ENCODE measurements around the gene RNF223. TPM values are rescaled to one million over a fixed set of nuclear protein-coding genes. Genes with fewer than 3 reads are reported as not detected.

RNF223 gene
- total RNA-seq, 1 experiment from 2014 or later = 6.3 TPM

GRCh38 chr1:1071486-1072298, 2.4 kb downstream of the RNF223 start:
- TF ChIP-seq ZNF274 (IDR thresholded peaks at IDR 0.05; ENCODE audit: low read depth, low read length) (no peak), EZH2 (IDR thresholded peaks at IDR 0.05) (no peak), EZH2phosphoT487 (IDR thresholded peaks at IDR 0.05; ENCODE audit: borderline replicate concordance) (no peak), SRF (IDR thresholded peaks at IDR 0.05; ENCODE audit: low read depth) (no peak), JUND (IDR thresholded peaks at IDR 0.05) (no peak), RAD21 (IDR thresholded peaks at IDR 0.05; ENCODE audit: low read depth) (no peak), ATF3 (IDR thresholded peaks at IDR 0.05) (no peak), FOSL1 (IDR thresholded peaks at IDR 0.05; ENCODE audit: low read depth) (no peak), ZFX (IDR thresholded peaks at IDR 0.05) (no peak), SIN3A (IDR thresholded peaks at IDR 0.05; ENCODE audit: low read depth) (no peak)
- H3K27me3 ChIP-seq (ENCODE audit: insufficient read depth, low read length) = no peaks in the 10 kb centered on the region
- H2AFZ ChIP-seq (ENCODE audit: low read depth, low read length, poor library complexity, severe bottlenecking) = no peak overlapping the region
- H3K4me3 ChIP-seq (replicated peaks in 1 of 2; ENCODE audit: low read depth in 1 of 2, low read length in 2 of 2) = no peak overlapping the region
- peaks cover 38 to 66% of the 10 kb centered on the region in 2 experiments for H3K4me1 ChIP-seq (ENCODE audit: control insufficient read depth in 1 of 2, insufficient read depth in 2 of 2, low read length in 2 of 2)
- ATAC-seq = no peak
- no peak for DNase-seq (ENCODE audit: low read depth, low spot score)
- no peaks in the 10 kb centered on the region for H3K36me3 ChIP-seq (ENCODE audit: control insufficient read depth in 1 of 2, insufficient read depth in 2 of 2, low read length in 2 of 2)
- H3K4me2 ChIP-seq (ENCODE audit: low read length) = no peak overlapping the region
- CTCF ChIA-PET = no interaction called here
- peak overlapping the region; percentile 91; the same call in 1 of the 2 replicates for H3K27ac ChIP-seq (ENCODE audit: low read depth, low read length)
- intact Hi-C loops (cut with micrococcal nuclease) = loop anchor here (5.0 kb wide), 1 partner anchor 276 kb away; the partner anchor contains the start of gene DVL1
- H3K9ac ChIP-seq (ENCODE audit: low read length) = no peak overlapping the region
- H3K9me3 ChIP-seq (ENCODE audit: control insufficient read depth in 1 of 2, insufficient read depth in 1 of 2, low read depth in 1 of 2, low read length in 2 of 2) = no peaks in the 10 kb centered on the region
- POLR2A ChIA-PET = no interaction called here
- no peaks in the 10 kb centered on the region for H3K9me2 ChIP-seq (ENCODE audit: insufficient read depth)
- RAD21 ChIA-PET (ENCODE audit: low non-redundant PET in 1 of 2, low total read pairs in 2 of 2, uncharacterized antibody in 2 of 2, unreplicated experiment in 2 of 2) = interaction anchor here in 1 of 2 experiments (0.6 kb wide), 1 partner anchor 202 kb away, joined by 4 read pairs; the partner anchor contains the start of gene UBE2J2
- H4K20me1 ChIP-seq (ENCODE audit: insufficient read depth) = no peaks in the 10 kb centered on the region
- peaks cover 3% of the 10 kb centered on the region; the same call in 1 of the 2 replicates for H3K79me2 ChIP-seq (ENCODE audit: insufficient read depth, low read length)
- BruUV-seq (replicated peaks) = no TSS peak
